GM12872 (cell line): Measurements from ENCODE around the gene TRNT1.
A peak's percentile ranks its signal among the peaks of the same experiment; 100 is the strongest.

Source experiments
- CTCF ChIP-seq: IDR thresholded peaks from 3 replicates; pipeline ENCODE4 v1.5.1; 2011; ENCODE audit warnings: low read depth, mild to moderate bottlenecking, low read length, moderate library complexity; ENCODE audit not compliant: insufficient read depth

Gene TRNT1

GRCh38 chr3:3178498-3179328 lies 52.0 kb downstream of the TRNT1 start:
- no peak for TF ChIP-seq CTCF

GRCh38 chr3:3179407-3180094 lies 52.8 kb downstream of the TRNT1 start, which contains the start of gene CRBN:
CRBN (minus strand) TSS chr3:3179691; CDS start chr3:3179687, 4 bp downstream.
- peak; percentile 95 for TF ChIP-seq CTCF

GRCh38 chr3:3180456-3180855 lies 53.7 kb downstream of the TRNT1 start:
- no peak for TF ChIP-seq CTCF

GRCh38 chr3:3184876-3185275 lies 58.1 kb downstream of the TRNT1 start:
- TF ChIP-seq CTCF = no peak

- no peak for TF ChIP-seq CTCF
Measured at GRCh38 chr3:3189102-3189727, 62.5 kb downstream of the TRNT1 start.

- no peak for TF ChIP-seq CTCF
Measured at GRCh38 chr3:3189961-3190360, 63.2 kb downstream of the TRNT1 start.

- TF ChIP-seq CTCF = no peak
Measured at GRCh38 chr3:3191675-3192285, 65.0 kb downstream of the TRNT1 start.
